PC-3 (cell line): ENCODE data around the gene C1orf116. TPM values are rescaled to one million over a fixed set of nuclear protein-coding genes. Genes with fewer than 3 reads are reported as not detected.
A peak's percentile ranks its signal among the peaks of the same experiment; 100 is the strongest.

ENCODE experiments used
- ATAC-seq: fragments of 200-7000 bp; cut with Tn5 transposase; 2 replicates; pipeline ENCODE4 v1.9.1; 2020; ENCODE audit warnings: mild to moderate bottlenecking, moderate library complexity
- BruUV-seq: library from RNA; stranded (reverse); fragments of 400-500 nt; replicated peaks from 2 replicates; lab custom pipeline; 2021; lab: Mats Ljungman, UMichigan
- CTCF ChIA-PET: fragments of 300-600 bp; sonication (Branson Sonifier 250); formaldehyde crosslinking; loops from one replicate; lab custom pipeline; 2022; ENCODE audit warnings: antibody characterized with exemption; lab: Charles Lee
- POLR2A ChIA-PET: fragments of 300-600 bp; sonication (Branson Sonifier 250); formaldehyde crosslinking; loops from one replicate; lab custom pipeline; 2022; ENCODE audit warnings: antibody characterized with exemption; ENCODE audit not compliant: unreplicated experiment; lab: Charles Lee
- DNase-seq: peaks from one replicate; pipeline ENCODE4 v3.0.0-alpha.2; 2015
- H2AFZ ChIP-seq: fragments of 300-600 bp; sonication (generic); 2 replicates; pipeline ENCODE4 v1.6.0; 2016; ENCODE audit warnings: antibody characterized with exemption, low read length
- H3F3A ChIP-seq: fragments of 300-600 bp; sonication (generic); one replicate; pipeline ENCODE4 v1.6.0; 2017; ENCODE audit warnings: antibody characterized with exemption, low read length, control low read depth, mild to moderate bottlenecking; ENCODE audit not compliant: unreplicated experiment
- H3K27ac ChIP-seq: fragments of 300-600 bp; sonication (generic); 2 replicates; pipeline ENCODE4 v1.5.1; 2016; ENCODE audit warnings: mild to moderate bottlenecking, low read length
- H3K27me3 ChIP-seq: fragments of 300-600 bp; sonication (generic); 2 replicates; pipeline ENCODE4 v1.6.1; 2016; ENCODE audit warnings: low read length, mixed read lengths
- H3K36me3 ChIP-seq: fragments of 300-600 bp; sonication (generic); 2 replicates; pipeline ENCODE4 v1.6.1; 2016; ENCODE audit warnings: low read depth, mixed run types, low read length, mixed read lengths
- H3K4me1 ChIP-seq: fragments of 300-600 bp; sonication (generic); 2 replicates; pipeline ENCODE4 v1.5.1; 2016; ENCODE audit warnings: low read length; ENCODE audit not compliant: insufficient read depth
- H3K4me2 ChIP-seq: fragments of 300-600 bp; sonication (generic); 2 replicates; pipeline ENCODE4 v1.6.0; 2016; ENCODE audit warnings: low read length
- H3K4me3 ChIP-seq: fragments of 300-600 bp; sonication (generic); 2 replicates; pipeline ENCODE4 v1.5.1; 2016; ENCODE audit warnings: mild to moderate bottlenecking, low read length, mixed read lengths
- H3K79me2 ChIP-seq: fragments of 300-600 bp; sonication (generic); 2 replicates; pipeline ENCODE4 v1.6.1; 2017; ENCODE audit warnings: low read length, mixed read lengths
- H3K9ac ChIP-seq: fragments of 300-600 bp; sonication (generic); 2 replicates; pipeline ENCODE4 v1.6.0; 2016; ENCODE audit warnings: mild to moderate bottlenecking, low read length
- H3K9me2 ChIP-seq: fragments of 300-600 bp; sonication (generic); replicated peaks from 2 replicates; pipeline ENCODE4 v1.6.1; 2016; ENCODE audit warnings: mixed run types, low read length, mixed read lengths
- H3K9me3 ChIP-seq: fragments of 300-600 bp; sonication (generic); 2 replicates; pipeline ENCODE4 v1.6.1; 2016; ENCODE audit warnings: low read length, mixed read lengths
- H4K20me1 ChIP-seq: fragments of 300-600 bp; sonication (generic); 2 replicates; pipeline ENCODE4 v1.6.1; 2016; ENCODE audit warnings: low read length, mixed read lengths
- EZH2 ChIP-seq: fragments of 300-600 bp; sonication (generic); IDR thresholded peaks from one replicate; pipeline ENCODE4 v1.6.1; 2017; ENCODE audit warnings: antibody characterized with exemption, mild to moderate bottlenecking, low read length; ENCODE audit not compliant: unreplicated experiment
- EZH2phosphoT487 ChIP-seq: fragments of 300-600 bp; sonication (generic); IDR thresholded peaks from 2 replicates; pipeline ENCODE4 v1.6.1; 2018; ENCODE audit warnings: mild to moderate bottlenecking, antibody characterized with exemption, low read length, borderline replicate concordance
- intact Hi-C: fragments of 100-400 bp; cut with micrococcal nuclease; formaldehyde crosslinking; loops from 2 replicates; pipeline ENCODE4 v1.9.0; 2023
- total RNA-seq: library from RNA; depleted of rRNA; stranded (reverse); fragments of >200 nt; gene quantifications from 2 replicates; pipeline ENCODE4 v1.2.3, GENCODE V29; 2014
- TF ChIP-seq, protein P1 (sequence below): fragments of 300-600 bp; sonication (generic); conservative IDR thresholded peaks from 2 replicates; pipeline ENCODE4 v1.5.1; 2017; ENCODE audit warnings: antibody characterized with exemption, low read depth, mild to moderate bottlenecking, low read length

Gene C1orf116
- total RNA-seq, 1 experiment from 2014 or later = 34.9 TPM

DNA sequence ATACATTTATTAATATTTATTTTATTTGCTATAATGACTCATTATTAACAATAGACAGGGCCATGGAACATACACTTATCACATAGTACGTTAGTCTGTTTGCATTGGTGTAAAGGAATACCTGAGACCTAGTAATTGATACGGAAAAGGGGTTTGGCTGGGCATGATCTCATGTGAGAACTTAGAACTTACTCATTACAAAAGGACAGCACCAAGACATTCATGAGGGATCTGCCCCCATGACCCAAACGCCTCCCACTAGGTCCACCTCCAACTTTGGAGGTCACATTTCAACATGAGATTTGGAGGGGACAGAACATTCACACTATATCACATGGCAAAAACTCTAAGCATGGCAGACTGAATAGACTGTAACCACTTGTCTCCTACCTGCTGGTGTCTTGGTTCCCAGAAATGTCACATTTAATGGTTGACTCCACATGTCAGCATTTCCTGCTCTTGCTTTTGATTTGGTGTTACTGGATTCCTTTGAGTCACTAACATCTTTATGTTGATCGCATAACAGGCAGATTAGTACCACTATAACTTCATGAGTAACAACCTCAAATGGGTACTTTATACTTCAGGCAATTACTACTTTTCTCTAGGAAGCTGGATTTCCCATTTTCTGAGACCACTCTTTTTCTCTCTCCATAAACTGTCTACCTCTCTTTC, 3.5 kb upstream of the C1orf116 start:
- BruUV-seq = no TSS peak
- intact Hi-C loops = loop anchor here (1.0 kb wide), 1 partner anchor 10 kb away; no protein-coding TSS in a partner anchor
- peak; percentile 53 for DNase-seq

DNA sequence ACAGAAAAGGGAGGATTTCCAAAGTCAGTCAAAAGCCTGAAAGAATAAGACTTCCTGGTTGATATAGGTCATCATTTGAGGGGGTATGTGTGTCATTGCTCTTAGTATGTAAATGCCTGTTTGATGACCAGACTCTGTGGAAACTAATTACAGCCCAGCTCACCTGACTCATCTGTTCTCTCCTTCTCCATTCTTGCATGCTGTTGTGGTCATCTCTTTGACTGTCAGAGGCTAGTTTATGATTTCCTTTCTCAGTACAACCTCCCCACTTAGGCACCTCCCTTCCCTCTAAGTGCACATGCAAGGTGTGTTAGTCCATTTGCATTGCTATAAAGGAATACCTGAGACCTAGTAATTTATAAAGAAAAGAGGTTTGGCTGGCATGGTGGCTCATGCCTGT, 2.4 kb upstream of the C1orf116 start:
- CTCF ChIA-PET = interaction anchor here (0.6 kb wide), 1 partner anchor 15 kb away, joined by 4 read pairs; no protein-coding TSS in a partner anchor
- ATAC-seq (peak; percentile 5), DNase-seq (peak; percentile 88)
- peaks cover 65% of the 10 kb centered on the region for H3K4me1 ChIP-seq
- H3K36me3 ChIP-seq = no peaks in the 10 kb centered on the region
- no peaks in the 10 kb centered on the region for H3K9me3 ChIP-seq
- peaks cover 33% of the 10 kb centered on the region for H3K79me2 ChIP-seq
- H3K9ac ChIP-seq = peak overlapping the region; percentile 45
- no peaks in the 10 kb centered on the region for H3K9me2 ChIP-seq
- no peak overlapping the region for H3K4me3 ChIP-seq
- no peaks in the 10 kb centered on the region for H4K20me1 ChIP-seq
- POLR2A ChIA-PET = interaction anchor here (0.6 to 1.0 kb wide), 3 partner anchors 15 to 400 kb away, joined by 3 to 7 read pairs (median 3); partner anchors contain the start of gene DYRK3
- peaks cover 7% of the 10 kb centered on the region for H3F3A ChIP-seq
- intact Hi-C loops = loop anchor here (1.0 kb wide), 1 partner anchor 11 kb away; no protein-coding TSS in a partner anchor
- peak overlapping the region; percentile 9 for H3K4me2 ChIP-seq
- no peak overlapping the region for H2AFZ ChIP-seq
- BruUV-seq = no TSS peak
- H3K27ac ChIP-seq = peak overlapping the region; percentile 76
- TF ChIP-seq EZH2phosphoT487 = no peak
- H3K27me3 ChIP-seq = no peaks in the 10 kb centered on the region

More for the DNA sequence above, 3.5 kb upstream of the C1orf116 start:
- TF ChIP-seq EZH2phosphoT487 (no peak), EZH2 (no peak)
- TF ChIP-seq, protein P1, sequence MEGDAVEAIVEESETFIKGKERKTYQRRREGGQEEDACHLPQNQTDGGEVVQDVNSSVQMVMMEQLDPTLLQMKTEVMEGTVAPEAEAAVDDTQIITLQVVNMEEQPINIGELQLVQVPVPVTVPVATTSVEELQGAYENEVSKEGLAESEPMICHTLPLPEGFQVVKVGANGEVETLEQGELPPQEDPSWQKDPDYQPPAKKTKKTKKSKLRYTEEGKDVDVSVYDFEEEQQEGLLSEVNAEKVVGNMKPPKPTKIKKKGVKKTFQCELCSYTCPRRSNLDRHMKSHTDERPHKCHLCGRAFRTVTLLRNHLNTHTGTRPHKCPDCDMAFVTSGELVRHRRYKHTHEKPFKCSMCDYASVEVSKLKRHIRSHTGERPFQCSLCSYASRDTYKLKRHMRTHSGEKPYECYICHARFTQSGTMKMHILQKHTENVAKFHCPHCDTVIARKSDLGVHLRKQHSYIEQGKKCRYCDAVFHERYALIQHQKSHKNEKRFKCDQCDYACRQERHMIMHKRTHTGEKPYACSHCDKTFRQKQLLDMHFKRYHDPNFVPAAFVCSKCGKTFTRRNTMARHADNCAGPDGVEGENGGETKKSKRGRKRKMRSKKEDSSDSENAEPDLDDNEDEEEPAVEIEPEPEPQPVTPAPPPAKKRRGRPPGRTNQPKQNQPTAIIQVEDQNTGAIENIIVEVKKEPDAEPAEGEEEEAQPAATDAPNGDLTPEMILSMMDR = no peak
- H4K20me1 ChIP-seq = no peaks in the 10 kb centered on the region
- H3K4me2 ChIP-seq = no peak overlapping the region
- no peak overlapping the region; the same call in 1 of the 2 replicates for H3K9ac ChIP-seq
- ATAC-seq = peak; percentile 2
- no peaks in the 10 kb centered on the region for H3K9me2 ChIP-seq
- POLR2A ChIA-PET = no interaction called here
- H3K27ac ChIP-seq = peak overlapping the region; percentile 76
- no peak overlapping the region for H3K4me3 ChIP-seq
- peaks cover 57% of the 10 kb centered on the region for H3K4me1 ChIP-seq
- H3K79me2 ChIP-seq = peaks cover 22% of the 10 kb centered on the region
- no peaks in the 10 kb centered on the region for H3K27me3 ChIP-seq
- CTCF ChIA-PET = interaction anchor here (0.6 kb wide), 1 partner anchor 11 kb away, joined by 3 read pairs; no protein-coding TSS in a partner anchor
- peaks cover 13% of the 10 kb centered on the region for H3F3A ChIP-seq
- no peak overlapping the region for H2AFZ ChIP-seq
- H3K9me3 ChIP-seq = no peaks in the 10 kb centered on the region
- H3K36me3 ChIP-seq = no peaks in the 10 kb centered on the region

DNA sequence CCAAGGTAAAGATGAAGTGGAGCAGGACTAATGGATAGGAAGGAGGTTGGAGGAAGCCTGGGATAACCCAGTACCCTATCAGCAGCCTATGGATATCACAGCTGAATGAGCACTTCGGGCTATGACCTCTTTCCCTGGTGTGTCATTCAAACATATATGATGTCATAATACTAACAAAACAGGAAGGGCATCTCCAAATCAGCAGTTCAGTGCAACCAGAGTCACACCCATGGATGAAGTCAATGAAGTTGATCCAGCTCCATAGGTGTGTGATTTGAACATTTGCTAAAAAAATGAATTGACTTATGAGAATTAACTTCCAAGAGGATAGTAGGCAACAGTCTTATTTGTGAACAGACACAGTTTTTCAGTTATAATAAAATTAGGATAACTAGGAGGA, 1.7 kb upstream of the C1orf116 start:
- TF ChIP-seq EZH2phosphoT487 = no peak
- TF ChIP-seq, protein P1 = no peak
- no peak for TF ChIP-seq EZH2
- Histone ChIP-seq H3K36me3 (no peaks in the 10 kb centered on the region), H3K9ac (peak overlapping the region; percentile 5), H4K20me1 (no peaks in the 10 kb centered on the region), H3K27ac (peak overlapping the region; percentile 76), H3K4me3 (no peak overlapping the region), H3K4me1 (peaks cover 72% of the 10 kb centered on the region), H3K9me2 (no peaks in the 10 kb centered on the region), H3K27me3 (no peaks in the 10 kb centered on the region), H2AFZ (no peak overlapping the region), H3F3A (peaks cover 7% of the 10 kb centered on the region), H3K9me3 (no peaks in the 10 kb centered on the region), H3K79me2 (peaks cover 40% of the 10 kb centered on the region), H3K4me2 (peak overlapping the region; percentile 9; the same call in 1 of the 2 replicates)
- intact Hi-C loops = no loop called here
- ChIA-PET CTCF (interaction anchor here (2.8 kb wide), 1 partner anchor 52 kb away, joined by 11 read pairs; no protein-coding TSS in a partner anchor), POLR2A (interaction anchor here (0.6 to 0.8 kb wide), 2 partner anchors 370 to 399 kb away, joined by 3 read pairs; partner anchors contain the start of gene DYRK3)
- no TSS peak for BruUV-seq
- ATAC-seq (no peak), DNase-seq (no peak)
